NCI-H748 (cell line): ENCODE results near the gene SLX4IP.
A peak's percentile ranks its signal among the peaks of the same experiment; 100 is the strongest.

Experiments
- DNase-seq: peaks from one replicate; lab custom pipeline; 2025; ENCODE audit not compliant: unreplicated experiment; lab: John Stamatoyannopoulos, UW

Gene SLX4IP

DNA sequence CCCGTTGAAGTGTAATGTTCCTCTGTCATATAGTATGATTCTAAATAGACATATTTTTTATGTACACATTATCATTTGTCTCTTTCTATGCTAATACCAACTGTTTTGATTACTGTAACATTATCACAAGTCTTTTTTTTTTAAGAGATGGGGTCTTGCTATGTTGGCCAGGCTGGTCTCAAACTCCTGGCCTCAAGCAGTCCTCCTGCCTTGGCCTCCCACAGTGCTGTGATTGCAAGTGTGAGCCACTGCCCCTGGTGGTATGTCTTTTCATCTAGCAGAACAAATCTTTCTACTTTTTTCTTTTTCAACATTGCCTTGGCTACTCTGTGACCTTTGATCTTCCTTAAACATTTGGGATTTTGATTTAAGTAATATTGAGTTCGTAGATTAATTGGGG lies 57.7 kb downstream of the SLX4IP start:
- DNase-seq = no peak

DNA sequence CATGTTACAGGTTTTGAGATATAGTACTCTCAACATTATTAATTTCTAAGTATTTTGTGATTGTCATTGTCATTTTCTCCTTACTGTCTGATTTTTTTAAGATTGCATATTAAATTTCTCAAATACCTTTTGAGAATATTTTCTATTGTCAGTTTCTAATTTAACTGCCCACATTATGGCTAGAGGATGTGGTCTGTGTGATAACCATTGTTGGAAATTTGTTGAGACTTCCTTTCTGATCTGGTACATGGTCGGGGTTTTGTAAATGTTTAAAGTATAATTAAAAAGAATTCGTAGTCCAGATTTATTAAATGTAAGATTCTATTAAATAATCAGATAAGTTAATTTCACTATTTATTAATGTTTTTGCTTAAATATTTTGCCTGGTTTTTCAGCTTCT lies 60.1 kb downstream of the SLX4IP start:
- no peak for DNase-seq

DNA sequence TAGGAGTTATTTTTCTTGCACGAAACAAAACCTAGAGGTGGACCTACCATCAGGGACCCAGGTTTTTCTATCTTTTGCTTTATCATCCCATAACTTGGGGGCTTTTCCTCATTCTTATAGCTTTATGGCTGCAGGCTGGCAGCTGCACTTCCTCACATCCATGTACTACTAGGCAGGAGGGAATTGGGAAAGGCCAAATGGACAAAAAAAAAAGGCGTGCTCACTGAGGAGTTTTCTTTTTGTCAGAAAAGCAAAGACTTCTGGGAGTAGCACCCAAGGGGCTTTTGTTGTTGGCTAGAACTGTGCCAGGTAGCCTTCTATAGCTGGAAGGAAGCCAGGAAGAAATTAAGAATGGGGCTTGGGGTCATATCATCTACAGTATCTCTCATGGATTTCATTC lies 61.4 kb downstream of the SLX4IP start:
- no peak for DNase-seq

DNA sequence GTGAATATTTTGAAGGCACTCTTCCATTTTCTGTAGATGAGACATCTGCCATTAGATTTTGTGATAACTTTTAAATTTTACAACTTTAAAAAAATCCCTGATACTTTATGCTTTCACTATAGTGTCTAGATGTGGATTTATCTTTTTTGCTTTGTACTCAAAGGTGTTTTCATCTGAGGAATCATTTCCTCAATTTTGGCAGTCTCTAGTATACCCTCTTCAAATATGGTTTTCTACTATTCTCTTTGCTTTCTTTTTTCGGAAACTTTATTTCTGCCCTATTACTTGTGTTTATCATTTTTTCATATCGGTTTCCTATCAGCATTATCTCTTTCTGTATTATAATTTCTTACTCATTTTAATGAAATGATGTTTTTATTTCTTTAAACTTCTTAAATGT lies 62.2 kb downstream of the SLX4IP start:
- no peak for DNase-seq

DNA sequence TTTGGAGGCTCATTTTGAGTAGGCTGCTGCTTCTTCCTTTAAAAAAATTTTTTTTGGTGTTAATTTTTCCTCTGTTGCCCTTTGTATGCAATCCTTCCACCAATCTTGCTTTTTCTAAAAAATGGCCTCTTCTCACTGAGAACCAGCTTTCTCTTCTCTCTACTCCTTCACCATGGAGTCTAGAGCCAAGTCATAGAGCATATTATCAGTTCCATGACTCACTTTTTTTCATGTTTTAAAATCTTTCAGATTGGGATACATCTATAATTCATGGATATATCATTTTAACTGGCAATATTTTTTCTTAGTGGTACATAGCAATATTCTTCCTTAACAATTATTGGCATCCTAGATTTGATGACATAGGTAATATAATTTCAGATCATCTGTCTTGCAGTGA lies 62.7 kb downstream of the SLX4IP start:
- no peak for DNase-seq

DNA sequence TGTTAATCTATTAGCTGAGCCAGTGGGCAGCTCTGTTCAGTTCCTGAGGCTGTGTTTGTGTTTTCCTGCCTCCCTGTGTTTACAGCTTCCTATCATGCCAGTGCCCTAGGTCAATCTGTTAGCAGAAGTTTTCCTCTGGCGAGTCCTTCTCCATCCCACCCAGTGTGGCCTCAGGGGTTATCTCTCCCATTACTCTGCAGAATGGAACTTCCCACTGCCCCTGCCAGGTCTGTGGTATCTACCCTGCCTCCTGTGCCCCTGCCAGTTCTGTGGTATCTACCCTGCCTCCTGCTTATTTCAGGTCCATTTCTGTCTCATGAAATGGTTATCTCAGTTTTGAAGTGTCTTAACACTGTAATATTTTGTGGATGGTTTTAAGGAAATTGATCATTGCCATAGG lies 63.1 kb downstream of the SLX4IP start:
- no peak for DNase-seq

DNA sequence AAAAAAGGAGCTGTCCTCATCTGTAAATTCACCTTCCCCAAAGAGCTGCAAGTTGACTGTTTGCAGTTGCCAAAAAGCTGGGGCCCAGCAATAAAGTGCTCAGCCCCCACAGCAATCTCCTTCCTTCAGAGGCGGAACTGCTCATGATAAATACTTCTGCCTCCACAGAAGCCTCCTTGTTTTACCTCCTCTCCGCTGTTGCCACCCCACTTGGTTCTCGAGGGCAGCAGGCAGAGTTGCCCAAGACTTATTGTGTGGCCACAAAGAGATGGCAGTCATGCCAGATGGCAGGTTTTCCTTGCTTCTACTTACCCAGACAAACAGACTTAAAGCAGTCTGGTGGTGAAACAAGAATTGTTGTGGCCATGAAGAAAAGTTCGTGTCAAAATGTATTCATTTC lies 66.3 kb downstream of the SLX4IP start:
- DNase-seq = no peak

DNA sequence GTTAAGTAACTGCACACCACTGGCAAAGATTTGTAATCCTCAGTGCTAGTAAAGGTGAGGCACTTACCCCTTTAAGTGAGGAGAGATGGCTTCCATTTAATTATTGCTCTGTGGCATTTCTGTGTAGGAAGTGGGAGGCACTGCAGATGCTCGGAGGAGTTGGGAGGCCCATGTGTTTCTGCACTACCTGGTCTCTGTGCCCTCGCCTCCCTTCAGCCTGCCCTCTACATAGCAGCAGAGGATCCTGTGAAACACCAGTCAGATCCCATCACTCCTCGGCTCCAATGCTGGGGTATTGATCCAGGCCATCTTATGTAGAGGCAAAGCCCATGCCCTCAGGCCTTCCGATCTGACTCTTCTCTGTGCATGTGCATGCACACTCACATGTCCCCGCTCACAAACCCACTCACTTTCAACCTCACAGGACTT lies 67.0 kb downstream of the SLX4IP start:
- no peak for DNase-seq

DNA sequence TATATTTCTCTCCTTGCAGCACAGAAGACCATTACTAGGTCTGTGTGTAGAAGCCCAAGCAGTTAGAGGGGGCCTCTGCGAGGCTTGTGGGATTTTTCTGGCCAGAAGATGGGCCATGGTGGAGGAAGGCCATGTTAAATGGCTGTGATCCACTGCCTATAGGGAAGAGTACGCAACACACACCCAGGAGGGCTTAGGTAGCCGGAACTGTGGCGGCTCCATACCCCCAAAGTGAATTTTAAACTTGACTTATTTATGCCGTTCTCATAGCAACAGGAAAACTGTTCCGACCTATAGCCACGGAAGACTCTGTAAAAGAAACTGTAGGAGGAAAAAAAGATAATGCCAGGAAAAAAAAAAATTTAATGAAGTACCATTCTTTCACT lies 69.5 kb downstream of the SLX4IP start:
- no peak for DNase-seq

DNA sequence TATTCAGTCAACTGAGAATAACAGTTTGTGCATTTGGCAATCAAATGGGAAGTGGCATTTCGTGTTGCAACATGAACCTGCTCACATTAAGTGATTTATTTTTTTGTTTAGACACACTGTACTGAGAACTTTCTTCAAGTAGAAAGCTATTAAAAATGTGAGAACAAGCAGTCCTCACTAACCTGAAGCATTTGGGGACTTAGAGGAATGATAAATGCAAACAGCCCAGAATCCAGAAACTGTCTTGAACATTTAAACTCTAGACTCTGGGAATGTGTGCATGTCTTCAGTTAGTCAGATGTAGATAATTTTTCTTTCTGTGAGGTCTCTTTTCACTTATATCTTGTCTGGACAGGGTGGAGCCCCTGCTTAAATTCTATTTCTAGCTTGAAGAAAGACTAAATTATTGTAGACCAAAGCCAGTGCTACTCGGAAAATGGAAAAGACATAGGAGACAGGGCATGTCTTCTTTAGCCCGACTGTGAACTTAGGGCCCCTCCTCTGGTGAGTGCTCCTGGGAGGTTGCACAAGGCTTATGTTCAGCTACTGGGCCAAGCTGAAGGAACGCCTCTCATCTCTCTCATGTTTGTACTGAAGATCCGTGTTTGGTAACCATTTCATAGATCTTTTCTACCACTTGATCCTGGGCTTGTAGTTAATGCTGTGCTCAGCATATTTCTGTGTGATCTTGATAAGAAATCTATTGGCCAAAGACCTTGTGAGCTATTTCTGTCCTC lies 70.1 kb downstream of the SLX4IP start:
- no peak for DNase-seq

DNA sequence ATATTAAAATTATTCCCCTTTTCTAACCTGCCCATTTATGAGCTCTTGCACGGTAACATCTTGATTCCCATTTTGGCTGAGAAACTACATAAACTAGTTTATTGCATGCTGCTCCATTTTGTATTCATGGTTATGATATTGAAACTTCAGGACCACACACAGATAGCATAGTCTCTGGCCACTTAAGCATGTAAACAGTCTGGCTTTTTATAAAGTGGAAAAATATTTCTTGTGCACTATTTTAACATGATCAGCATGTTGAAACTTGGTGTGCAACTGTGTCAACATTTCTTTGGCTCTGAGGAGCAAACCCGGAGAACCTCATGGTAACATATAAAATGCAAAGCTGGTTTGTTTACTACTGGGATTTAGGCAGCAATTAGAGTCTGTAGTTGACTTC lies 70.7 kb downstream of the SLX4IP start:
- no peak for DNase-seq

DNA sequence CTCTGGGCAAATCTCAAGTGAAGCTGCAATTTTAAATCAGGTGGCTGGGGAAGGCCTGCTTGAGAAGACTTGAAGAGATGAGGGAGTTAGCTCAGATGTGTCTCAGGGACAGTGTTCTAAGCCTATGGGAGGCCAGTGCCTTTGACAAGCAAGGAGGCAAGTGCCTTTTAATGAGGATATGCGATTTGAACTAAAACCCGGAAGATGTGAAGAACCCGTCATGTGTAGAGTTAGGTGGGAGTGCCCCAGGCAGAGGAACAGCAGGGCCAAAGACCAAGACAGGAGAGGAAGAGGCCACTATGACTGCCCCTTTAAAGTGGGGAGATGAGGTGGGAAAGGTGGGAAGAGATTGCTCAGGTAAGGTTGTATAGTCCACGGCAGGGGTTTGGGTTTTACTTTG lies 71.9 kb downstream of the SLX4IP start:
- no peak for DNase-seq

DNA sequence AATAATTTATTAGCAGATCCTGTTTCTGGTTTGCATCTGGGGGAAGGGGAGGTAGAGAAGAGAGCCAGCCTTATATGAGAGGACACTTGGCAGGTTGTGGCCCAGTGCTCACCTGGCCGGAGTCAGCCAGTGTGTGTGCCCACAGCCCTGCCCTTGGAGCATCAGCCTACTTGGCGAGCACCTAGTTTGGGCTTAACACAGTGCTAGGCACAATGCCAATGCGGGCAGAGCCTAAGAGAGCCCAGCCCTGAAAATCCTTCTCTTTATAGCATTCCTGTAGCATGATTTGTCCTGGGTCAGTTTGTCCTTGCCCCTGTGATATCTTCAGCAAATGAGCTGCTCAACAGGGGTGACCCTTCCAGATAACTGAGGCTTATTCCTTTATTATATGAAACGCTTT lies 73.0 kb downstream of the SLX4IP start:
- no peak for DNase-seq

DNA sequence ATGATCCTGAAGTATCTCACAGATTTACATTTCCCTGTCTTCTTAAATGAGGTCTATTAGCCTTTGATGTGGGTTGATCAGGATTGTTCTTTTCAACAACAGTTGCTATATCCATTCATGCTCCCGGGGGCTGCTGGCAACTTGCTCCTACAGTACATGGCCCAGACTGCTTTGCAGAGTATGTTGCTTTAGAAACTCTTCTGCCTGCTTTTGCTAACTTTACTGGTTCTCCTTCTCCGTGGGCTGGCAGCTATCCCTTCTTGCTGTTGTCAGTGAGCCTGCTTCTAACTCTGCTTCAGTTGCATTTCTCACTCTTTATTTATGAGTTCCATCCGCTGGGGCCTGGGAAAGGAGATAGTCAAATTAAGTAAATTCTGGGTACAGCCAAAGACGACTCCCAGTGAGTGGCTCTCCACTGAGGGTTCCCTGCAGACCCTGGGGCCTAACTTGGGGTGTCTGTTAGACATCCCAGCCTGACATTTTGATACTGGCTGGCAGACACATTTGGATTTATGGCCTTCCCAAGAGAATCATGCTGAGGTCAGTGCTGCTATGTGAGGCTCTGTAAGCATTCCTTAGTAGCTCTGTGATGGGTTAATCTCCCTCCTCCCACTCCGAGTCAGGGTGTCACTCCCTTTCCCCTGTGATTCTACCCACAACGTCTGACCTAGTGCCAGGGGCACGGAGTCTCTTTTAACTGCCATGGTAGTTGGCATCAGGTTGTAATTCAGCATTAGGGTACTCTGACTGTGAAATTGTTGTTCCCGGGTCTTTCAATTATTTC lies 73.6 kb downstream of the SLX4IP start:
- no peak for DNase-seq

DNA sequence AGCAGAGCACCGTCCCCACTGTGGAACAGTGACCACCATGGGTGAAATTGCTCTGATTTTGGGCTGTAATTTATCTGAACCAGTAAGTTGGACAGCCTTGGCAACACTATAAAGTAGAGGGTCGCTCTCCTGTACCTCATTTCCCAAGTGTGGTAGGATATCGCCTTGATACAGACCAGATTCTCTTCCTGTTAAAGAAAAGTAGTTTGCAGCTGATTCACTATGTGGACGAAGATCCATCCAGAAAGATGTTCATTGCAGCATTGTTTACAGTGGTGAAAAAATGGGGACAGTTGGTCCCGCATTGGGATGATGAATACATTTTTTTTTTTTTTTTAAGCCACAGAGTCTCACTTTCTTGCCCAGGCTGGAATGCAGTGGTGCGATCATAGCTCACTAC lies 74.3 kb downstream of the SLX4IP start:
- DNase-seq = no peak

DNA sequence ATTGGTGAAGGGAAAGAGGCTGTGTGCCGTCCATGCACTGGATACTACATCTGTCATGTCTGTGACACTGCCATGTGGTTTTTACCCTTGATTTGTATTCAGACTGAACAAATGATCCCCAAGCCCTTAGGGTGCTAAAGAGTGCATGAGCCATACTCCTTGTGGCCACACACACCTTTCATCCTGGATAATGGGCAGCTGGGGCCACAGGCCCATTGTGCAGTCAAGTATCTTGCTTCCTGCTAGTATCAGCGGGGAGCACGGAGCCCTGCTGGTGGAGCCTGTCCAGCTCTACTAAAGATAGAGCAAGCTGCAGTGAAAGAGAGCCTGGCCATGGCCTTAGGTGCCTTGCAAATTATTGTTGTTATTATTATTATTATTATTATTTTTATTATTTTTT lies 75.1 kb downstream of the SLX4IP start:
- DNase-seq = no peak

DNA sequence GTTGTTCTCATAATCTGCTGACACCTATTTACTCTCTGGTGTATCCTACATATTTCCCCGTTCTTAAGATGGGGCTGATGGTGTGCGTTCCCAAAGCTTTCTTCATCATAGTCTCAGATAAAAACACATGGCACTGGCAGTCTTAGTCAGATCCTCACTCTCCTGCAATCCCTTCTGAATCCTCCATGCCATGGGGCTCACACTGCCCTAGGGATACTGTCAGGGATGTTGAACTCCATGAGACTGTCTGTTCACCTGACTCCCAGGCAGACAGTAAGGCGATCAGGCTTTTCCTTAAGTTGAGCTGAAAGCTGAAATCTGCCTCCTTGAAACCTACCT lies 76.0 kb downstream of the SLX4IP start:
- DNase-seq = no peak

DNA sequence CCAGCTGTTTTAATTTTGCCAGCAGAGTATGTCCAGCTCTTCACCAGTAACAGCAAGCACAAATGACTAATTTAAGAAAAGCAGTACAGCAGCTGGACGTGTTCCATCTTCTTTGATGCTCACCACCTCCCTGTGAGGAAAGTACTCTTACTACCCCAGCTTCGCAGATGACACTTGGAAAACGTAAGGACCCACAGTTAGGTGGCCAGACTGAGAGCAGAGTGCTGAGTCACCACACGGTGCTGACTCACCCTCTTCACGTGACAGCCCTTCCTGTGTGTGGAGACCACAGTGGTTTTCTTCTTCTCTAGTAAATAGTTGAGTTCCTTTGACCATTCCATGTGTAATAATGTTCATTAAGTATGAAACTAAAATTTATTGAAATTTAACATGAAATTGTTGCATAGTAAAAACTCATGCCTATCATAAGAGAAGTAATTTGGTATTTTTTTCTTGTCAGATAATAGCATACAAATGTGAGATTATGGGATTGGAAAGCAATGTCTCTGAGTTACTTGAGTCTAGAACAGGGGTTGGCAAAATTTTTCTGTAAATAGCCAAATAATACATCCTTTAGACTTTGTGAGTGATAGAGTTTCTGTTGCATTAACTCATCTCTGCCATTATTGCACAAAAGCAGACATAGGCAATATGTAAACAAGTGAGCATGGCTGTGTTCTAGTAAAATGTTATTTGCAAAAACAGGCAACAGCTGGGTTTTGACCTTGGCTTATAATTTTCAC lies 76.6 kb downstream of the SLX4IP start:
- peak; percentile 41 for DNase-seq

DNA sequence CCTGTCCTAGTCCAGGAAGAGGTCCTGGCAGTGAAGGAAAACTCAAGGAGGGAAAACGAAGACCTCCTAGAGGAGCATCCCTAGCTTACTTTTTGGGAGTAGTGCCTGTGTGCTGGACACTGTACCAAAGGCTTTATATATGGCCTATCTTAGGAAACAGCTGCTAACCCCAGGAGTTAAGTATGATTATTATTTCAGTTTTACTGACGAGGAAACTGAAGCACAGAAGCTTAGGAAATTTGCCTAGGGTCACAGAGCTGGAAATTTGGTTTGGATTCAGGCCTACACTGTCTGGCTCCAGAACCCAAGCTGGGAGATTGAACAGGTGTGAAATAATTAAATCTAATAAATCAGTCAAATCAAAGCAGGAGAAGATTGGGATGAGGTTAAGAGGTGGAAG lies 78.0 kb downstream of the SLX4IP start:
- no peak for DNase-seq

DNA sequence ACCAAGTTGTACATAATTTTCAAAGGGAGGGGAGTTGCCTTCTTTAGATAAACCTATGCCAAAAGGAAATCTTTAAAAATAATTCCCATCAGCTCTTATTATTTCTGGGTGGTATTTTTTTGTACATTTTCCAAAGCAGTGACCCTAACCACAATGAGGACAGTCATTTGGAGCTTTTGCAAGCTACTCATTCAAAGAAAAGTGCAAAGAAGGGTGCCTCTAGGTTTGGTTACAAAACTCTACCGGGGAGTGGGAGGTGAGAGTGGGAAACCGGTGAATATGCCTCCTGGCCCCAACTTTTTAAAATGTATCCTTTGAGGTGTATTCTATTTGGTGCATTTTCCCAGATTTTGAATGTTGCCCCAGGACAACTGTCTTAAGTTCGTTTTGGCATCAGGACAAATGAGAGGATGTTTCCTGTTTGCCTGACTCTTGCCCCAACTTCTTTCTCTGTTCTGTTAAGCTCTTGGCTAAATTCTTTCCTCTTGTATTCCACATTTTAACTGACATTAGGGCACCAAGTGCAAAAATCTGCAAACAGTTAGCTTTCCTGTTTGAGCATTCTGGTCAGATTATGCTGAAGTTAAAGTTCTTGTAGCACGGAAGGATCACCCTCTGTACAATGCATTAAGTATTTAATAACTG lies 78.9 kb downstream of the SLX4IP start:
- DNase-seq = no peak

DNA sequence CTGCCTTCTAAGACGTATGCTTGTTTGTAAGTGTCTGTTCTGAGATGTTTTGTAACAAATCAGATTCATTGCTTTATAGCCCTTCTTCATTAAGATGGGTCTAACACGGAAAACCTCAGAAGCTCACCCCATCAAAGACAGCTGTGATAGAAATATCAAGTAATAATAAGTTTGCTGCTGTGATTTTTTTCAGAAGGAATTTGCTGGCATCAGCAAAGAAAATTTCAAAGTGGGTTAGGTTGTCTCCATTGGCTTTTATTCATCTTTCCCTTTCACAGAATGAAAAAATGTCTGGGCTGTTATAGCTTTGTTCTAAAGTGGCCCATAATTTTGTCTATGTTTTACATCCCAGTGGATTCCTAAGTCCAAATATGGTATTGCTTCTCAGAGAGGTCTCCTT lies 81.4 kb downstream of the SLX4IP start:
- no peak for DNase-seq
